HepG2 (cell line): ENCODE data around the gene CDK2. TPM values are rescaled to one million over a fixed set of nuclear protein-coding genes. Genes with fewer than 3 reads are reported as not detected.

Experiments
- ASH2L ChIP-seq: fragments of 300-600, 200-600 bp; sonication (generic); IDR thresholded peaks from 2 replicates; pipeline ENCODE4 v1.7.0; 2017; ENCODE audit warnings: low read depth, mild to moderate bottlenecking, moderate library complexity, mixed read lengths, low read length; ENCODE audit not compliant: insufficient read length
- BORCS8-MEF2B ChIP-seq: sonication (generic); formaldehyde crosslinking; IDR thresholded peaks from 2 replicates; pipeline ENCODE4 v1.8.0; 2022; ENCODE audit warnings: mild to moderate bottlenecking, missing genetic modification reagents
- CAMTA2 ChIP-seq: sonication (generic); formaldehyde crosslinking; IDR thresholded peaks from 2 replicates; pipeline ENCODE4 v1.4.0; 2020; ENCODE audit warnings: mild to moderate bottlenecking, missing genetic modification reagents, borderline replicate concordance
- ETV6 ChIP-seq: sonication (generic); formaldehyde crosslinking; conservative IDR thresholded peaks from 2 replicates; pipeline ENCODE4 v1.4.0; 2020; ENCODE audit warnings: missing genetic modification reagents
- GMEB2 ChIP-seq: IDR thresholded peaks from 2 replicates; pipeline ENCODE4 v1.6.1; 2016; ENCODE audit warnings: missing biosample characterization, missing genetic modification reagents, low read depth
- HBP1 ChIP-seq: IDR thresholded peaks from 2 replicates; pipeline ENCODE4 v1.6.1; 2016; ENCODE audit warnings: low read depth, control low read depth
- KAT8 ChIP-seq: IDR thresholded peaks from 2 replicates; pipeline ENCODE4 v1.6.1; 2016; ENCODE audit warnings: missing genetic modification reagents, missing compliant biosample characterization
- KDM6A ChIP-seq: IDR thresholded peaks from 2 replicates; pipeline ENCODE4 v1.6.1; 2016; ENCODE audit warnings: low read depth
- NFIB ChIP-seq: sonication (generic); formaldehyde crosslinking; IDR thresholded peaks from 2 replicates; pipeline ENCODE4 v1.9.0; 2021; ENCODE audit warnings: missing genetic modification reagents, mild to moderate bottlenecking, borderline replicate concordance
- PHF21A ChIP-seq: sonication (generic); formaldehyde crosslinking; IDR thresholded peaks from 2 replicates; pipeline ENCODE4 v1.5.0; 2020; ENCODE audit warnings: mild to moderate bottlenecking, missing genetic modification reagents
- SMAD9 ChIP-seq: sonication (generic); formaldehyde crosslinking; IDR thresholded peaks from 2 replicates; pipeline ENCODE4 v1.5.1; 2020; ENCODE audit warnings: mild to moderate bottlenecking, missing genetic modification reagents
- ZNF430 ChIP-seq: sonication (generic); formaldehyde crosslinking; IDR thresholded peaks from 2 replicates; pipeline ENCODE4 v1.9.0; 2021; ENCODE audit warnings: mild to moderate bottlenecking, missing genetic modification reagents
- ZNF562 ChIP-seq: sonication (generic); formaldehyde crosslinking; IDR thresholded peaks from 2 replicates; pipeline ENCODE4 v1.8.0; 2022; ENCODE audit warnings: missing genetic modification reagents, borderline replicate concordance
- polyA plus RNA-seq, 8 experiments: library from polyadenylated mRNA; depleted of rRNA in 3 of 8; stranded (reverse) in 7 of 8; unstranded in 1 of 8; fragments of >200 nt; fragmentation: Illumina TruSeq in 4 of 8; extraction: Trizol in 4 of 8; gene quantifications; 2 replicates each; pipeline versions ENCODE4 v1.2.1 to v1.2.3, GENCODE V29; 2011 to 2016; ENCODE audit warnings: low read depth in 4 of 8, missing spikeins in 1 of 8, mixed read lengths in 1 of 8; ENCODE audit not compliant: insufficient read depth in 1 of 8
- total RNA-seq, 5 experiments: library from RNA; depleted of rRNA; stranded (reverse); fragments of >200 nt; fragmentation: Illumina TruSeq; extraction: Trizol; gene quantifications; 2 replicates each; pipeline ENCODE4 v1.2.3, GENCODE V29; 2016; ENCODE audit warnings: low read depth in 1 of 5
- TF ChIP-seq, protein P1 (sequence below), 2 experiments: fragments of 450-650 bp in 1 of 2; sonication (generic) in 1 of 2; formaldehyde crosslinking in 1 of 2; IDR thresholded peaks; 2 replicates each; pipeline versions ENCODE4 v1.6.1 to v1.8.0; 2016 to 2022; ENCODE audit warnings: antibody characterized with exemption in 1 of 2, mild to moderate bottlenecking in 1 of 2, missing genetic modification reagents in 1 of 2

Gene CDK2
- total and polyA plus RNA-seq, 2 of the 13 experiments (the other 11 are each of a cell fraction or from before 2014, with no cell fraction given), result 47.5 to 52.6 TPM

- peak; percentile 84 for TF ChIP-seq ETV6 (CRISPR knock-in tag)
- TF ChIP-seq HBP1 (CRISPR knock-in tag), result no peak
- no peak; the same call in 1 of the 2 replicates for TF ChIP-seq GMEB2 (CRISPR knock-in tag)
- TF ChIP-seq ZNF562 (CRISPR knock-in tag), result no peak
- TF ChIP-seq KDM6A (CRISPR knock-in tag), result no peak; the same call in 1 of the 2 replicates
- no peak for TF ChIP-seq NFIB (CRISPR knock-in tag)
- peak; percentile 54; the same call in 1 of the 2 replicates for TF ChIP-seq ZNF430 (CRISPR knock-in tag)
- TF ChIP-seq, protein P1, sequence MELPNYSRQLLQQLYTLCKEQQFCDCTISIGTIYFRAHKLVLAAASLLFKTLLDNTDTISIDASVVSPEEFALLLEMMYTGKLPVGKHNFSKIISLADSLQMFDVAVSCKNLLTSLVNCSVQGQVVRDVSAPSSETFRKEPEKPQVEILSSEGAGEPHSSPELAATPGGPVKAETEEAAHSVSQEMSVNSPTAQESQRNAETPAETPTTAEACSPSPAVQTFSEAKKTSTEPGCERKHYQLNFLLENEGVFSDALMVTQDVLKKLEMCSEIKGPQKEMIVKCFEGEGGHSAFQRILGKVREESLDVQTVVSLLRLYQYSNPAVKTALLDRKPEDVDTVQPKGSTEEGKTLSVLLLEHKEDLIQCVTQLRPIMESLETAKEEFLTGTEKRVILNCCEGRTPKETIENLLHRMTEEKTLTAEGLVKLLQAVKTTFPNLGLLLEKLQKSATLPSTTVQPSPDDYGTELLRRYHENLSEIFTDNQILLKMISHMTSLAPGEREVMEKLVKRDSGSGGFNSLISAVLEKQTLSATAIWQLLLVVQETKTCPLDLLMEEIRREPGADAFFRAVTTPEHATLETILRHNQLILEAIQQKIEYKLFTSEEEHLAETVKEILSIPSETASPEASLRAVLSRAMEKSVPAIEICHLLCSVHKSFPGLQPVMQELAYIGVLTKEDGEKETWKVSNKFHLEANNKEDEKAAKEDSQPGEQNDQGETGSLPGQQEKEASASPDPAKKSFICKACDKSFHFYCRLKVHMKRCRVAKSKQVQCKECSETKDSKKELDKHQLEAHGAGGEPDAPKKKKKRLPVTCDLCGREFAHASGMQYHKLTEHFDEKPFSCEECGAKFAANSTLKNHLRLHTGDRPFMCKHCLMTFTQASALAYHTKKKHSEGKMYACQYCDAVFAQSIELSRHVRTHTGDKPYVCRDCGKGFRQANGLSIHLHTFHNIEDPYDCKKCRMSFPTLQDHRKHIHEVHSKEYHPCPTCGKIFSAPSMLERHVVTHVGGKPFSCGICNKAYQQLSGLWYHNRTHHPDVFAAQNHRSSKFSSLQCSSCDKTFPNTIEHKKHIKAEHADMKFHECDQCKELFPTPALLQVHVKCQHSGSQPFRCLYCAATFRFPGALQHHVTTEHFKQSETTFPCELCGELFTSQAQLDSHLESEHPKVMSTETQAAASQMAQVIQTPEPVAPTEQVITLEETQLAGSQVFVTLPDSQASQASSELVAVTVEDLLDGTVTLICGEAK (IDR thresholded peaks at IDR 0.05), result no peak
- TF ChIP-seq, protein P1 (CRISPR knock-in tag; IDR thresholded peaks at IDR 0.05), result peak; percentile 68; the same call in 1 of the 2 replicates
- TF ChIP-seq BORCS8-MEF2B (CRISPR knock-in tag), result peak; percentile 56; the same call in 1 of the 2 replicates
- no peak for TF ChIP-seq SMAD9
- TF ChIP-seq ASH2L, result peak; percentile 72
- TF ChIP-seq CAMTA2 (CRISPR knock-in tag), result peak; percentile 52; the same call in 1 of the 2 replicates
- TF ChIP-seq KAT8 (CRISPR knock-in tag), result peak; percentile 83
- peak; percentile 76 for TF ChIP-seq PHF21A (CRISPR knock-in tag)
These were observed 7.1 kb downstream of the CDK2 start, which contains the start of gene RAB5B (continued) for GRCh38 chr12:55973599-55974307.
